Esophagus muscularis mucosa (tissue), 4 donors: ENCODE measurements around the gene HOATZ.

Experiments
- CTCF ChIP-seq, 3 experiments: fragments of 200-600 bp in 2 of 3; fragments of 450-650 bp in 1 of 3; sonication (generic) in 2 of 3; IDR thresholded peaks; one replicate each; pipeline ENCODE4 v1.5.1; 2017 to 2019; ENCODE audit warnings: antibody characterized with exemption in 3 of 3, mild to moderate bottlenecking in 2 of 3, moderate library complexity in 1 of 3
- EP300 ChIP-seq: sonication (generic); formaldehyde crosslinking; IDR thresholded peaks from one replicate; pipeline ENCODE4 v1.6.1; 2017; ENCODE audit warnings: antibody characterized with exemption
- POLR2A ChIP-seq: fragments of 450-650 bp; IDR thresholded peaks from one replicate; pipeline ENCODE4 v1.6.1; 2017; ENCODE audit warnings: antibody characterized with exemption, moderate library complexity, mild to moderate bottlenecking, low read depth
- POLR2AphosphoS5 ChIP-seq, 2 donors: sonication (generic); formaldehyde crosslinking; IDR thresholded peaks; one replicate each; pipeline ENCODE4 v1.6.1; 2017; ENCODE audit warnings: antibody characterized with exemption in 2 of 2

- no peak for TF ChIP-seq CTCF (IDR thresholded peaks at IDR 0.05)
- TF ChIP-seq EP300: no peak
- no peak for TF ChIP-seq POLR2AphosphoS5 (IDR thresholded peaks at IDR 0.05)
- TF ChIP-seq POLR2A: no peak
Observed at GRCh38 chr11:111559800-111560464, 45.4 kb downstream of the HOATZ start.
